Activated naive CD4-positive, alpha-beta T cell treated with anti-CD3 and anti-CD28 coated beads, Interleukin-2, amount 50 U/mL, for 72 hours (primary cell): ENCODE measurements around the gene KLK11. TPM values are rescaled to one million over a fixed set of nuclear protein-coding genes. Genes with fewer than 3 reads are reported as not detected.

ENCODE experiments used
- total RNA-seq, 2 donors: library from RNA; stranded (reverse); gene quantifications; one replicate each; pipeline ENCODE4 v1.2.3, GENCODE V29; 2022

Gene KLK11
- total RNA-seq, 2 donors from 2014 or later: not detected

Other genes starting within 250 kb of the KLK11 start
- gene ACP4, start 236.2 kb downstream of the KLK11 start, total RNA-seq: not detected
- gene KLK1, start 202.8 kb downstream of the KLK11 start, total RNA-seq: 1 to 10 TPM; 1.2 to 5.0 TPM
- gene KLK15, start 193.0 kb downstream of the KLK11 start, total RNA-seq: not detected
- not detected for gene KLK3, start 171.7 kb downstream of the KLK11 start, total RNA-seq
- gene KLK2, start 153.2 kb downstream of the KLK11 start, total RNA-seq: 1 to 10 TPM in 1 of 2 donors, not detected in 1; 1.5 TPM
- not detected for gene KLK4, start 115.2 kb downstream of the KLK11 start, total RNA-seq
- not detected for gene KLK5, start 73.6 kb downstream of the KLK11 start, total RNA-seq
- gene KLK6, start 57.0 kb downstream of the KLK11 start, total RNA-seq: not detected
- gene KLK7, start 42.7 kb downstream of the KLK11 start, total RNA-seq: not detected
- not detected for gene KLK8, start 25.0 kb downstream of the KLK11 start, total RNA-seq
- gene KLK10, start 6.9 kb downstream of the KLK11 start, total RNA-seq: not detected
- gene KLK12, start 8.4 kb upstream of the KLK11 start, total RNA-seq: not detected
- not detected for gene KLK13, start 38.5 kb upstream of the KLK11 start, total RNA-seq
- gene KLK14, start 56.3 kb upstream of the KLK11 start, total RNA-seq: under 1 TPM; 0.68 to 0.80 TPM
- gene CTU1, start 81.8 kb upstream of the KLK11 start, total RNA-seq: 10 to 100 TPM in 1 of 2 donors, 1 to 10 TPM in 1; 9.8 to 11.2 TPM
- gene SIGLEC9, start 98.3 kb upstream of the KLK11 start, total RNA-seq: 1 to 10 TPM in 1 of 2 donors, under 1 TPM in 1; 0.87 to 1.1 TPM
- gene SIGLEC7, start 115.7 kb upstream of the KLK11 start, total RNA-seq: under 1 TPM in 1 of 2 donors, not detected in 1; 0.34 TPM
- 1 to 10 TPM in 1 of 2 donors, under 1 TPM in 1; 0.91 to 2.9 TPM for gene CD33, start 198.5 kb upstream of the KLK11 start, total RNA-seq
- gene SIGLECL1, start 224.5 kb upstream of the KLK11 start, total RNA-seq: not detected